HG03457 (cell line): ENCODE measurements around the gene ABHD3.
"Not testable (repeated sequence)": the region's sequence is repeated elsewhere in the genome, so short reads cannot be mapped to it uniquely, and the experiment has no call there.

Source experiments
- ATAC-seq: cut with Tn5 transposase; IDR thresholded peaks from one replicate; pipeline ENCODE4 v1.9.1; 2021; ENCODE audit warnings: moderate number of reproducible peaks; ENCODE audit not compliant: unreplicated experiment

The ABHD3 gene

DNA sequence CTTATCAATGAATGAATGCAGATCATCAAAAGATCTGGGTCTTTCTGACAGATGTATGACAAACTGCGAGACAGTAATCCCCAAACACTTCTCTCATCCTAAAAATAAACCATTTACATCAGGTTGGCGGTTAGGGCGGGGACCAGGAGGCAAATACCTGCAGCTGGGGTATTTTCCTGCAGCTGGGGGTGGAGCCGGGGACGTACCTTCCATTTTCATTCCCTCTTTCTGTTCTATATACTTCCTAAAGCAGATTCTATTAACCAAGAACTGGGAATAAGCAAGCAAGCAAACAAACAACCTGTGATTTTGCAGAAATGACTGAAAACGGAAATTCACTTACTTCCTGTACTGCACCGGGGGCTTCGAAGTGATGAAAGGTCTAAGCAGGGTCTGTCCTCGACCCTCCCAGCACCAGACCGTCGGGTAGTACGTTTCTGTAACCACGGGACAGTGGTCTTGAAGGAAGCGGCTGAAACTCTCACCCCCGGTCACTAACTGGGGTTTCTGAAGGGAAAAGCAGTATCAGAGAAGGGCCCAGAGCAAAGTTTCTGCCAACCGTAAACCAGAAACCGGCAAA is 1.2 kb downstream of the ABHD3 start:
- no peak for ATAC-seq

DNA sequence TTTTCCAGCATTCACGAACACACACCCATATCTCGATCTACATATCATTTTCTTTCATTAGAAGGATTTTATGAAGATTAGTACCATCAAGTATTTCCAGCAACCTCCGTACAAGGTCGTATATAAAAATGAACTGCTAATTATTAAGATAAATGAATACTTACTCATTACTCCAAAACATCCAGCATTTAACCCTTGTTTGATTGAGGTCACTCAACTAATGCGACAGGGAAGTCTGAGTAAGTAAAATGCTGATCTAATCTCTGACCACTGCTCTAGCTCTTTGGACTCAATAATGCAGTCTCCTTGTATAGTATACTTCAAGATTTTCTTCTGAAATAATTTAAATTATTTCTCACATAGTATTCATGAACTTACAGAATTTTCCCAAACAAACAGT is 2.0 kb downstream of the ABHD3 start:
- ATAC-seq = no peak

DNA sequence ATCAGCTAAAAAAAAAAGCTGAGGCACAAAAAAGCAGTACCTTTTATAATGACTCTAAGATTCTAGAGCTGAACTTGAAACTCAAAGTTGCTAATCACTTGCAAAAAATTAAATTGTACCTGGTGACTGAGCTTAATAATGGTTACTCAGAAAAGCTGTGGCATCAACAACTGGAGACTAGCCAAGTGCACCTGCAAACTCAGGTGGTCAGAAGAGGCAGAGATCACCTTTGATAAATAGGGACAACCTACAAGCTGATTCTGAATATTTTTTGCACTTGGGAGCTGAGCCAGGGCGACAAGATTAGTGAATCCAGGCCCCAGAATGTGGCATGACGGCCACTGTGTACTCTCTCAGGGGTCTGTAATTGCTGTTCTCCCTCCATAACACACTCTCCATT is 3.0 kb downstream of the ABHD3 start:
- no peak for ATAC-seq

DNA sequence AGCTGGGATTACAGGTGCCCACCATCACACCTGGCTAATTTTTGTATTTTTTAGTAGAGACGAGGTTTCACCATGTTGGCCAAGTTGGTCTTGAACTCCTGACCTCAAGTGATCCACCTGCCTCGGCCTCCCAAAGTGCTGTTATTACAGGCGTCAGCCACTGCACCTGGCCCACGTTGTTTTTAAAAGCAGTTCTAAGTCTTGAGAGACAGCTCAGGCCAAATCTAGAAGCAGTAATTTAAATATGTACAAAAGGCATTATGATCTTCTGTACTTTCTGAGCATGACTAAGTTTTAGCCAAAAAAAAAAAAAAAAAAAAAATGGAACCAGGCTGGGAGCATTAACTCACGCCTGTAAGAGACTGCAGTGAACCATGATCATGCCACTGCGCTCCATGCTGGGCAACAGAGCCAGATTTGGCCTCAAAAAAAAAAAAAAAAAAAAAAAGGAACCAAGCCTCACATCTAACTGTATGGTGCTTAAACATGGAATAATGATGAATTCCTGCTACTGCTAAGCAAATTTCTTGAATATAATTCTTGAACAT is 4.0 kb downstream of the ABHD3 start:
- ATAC-seq = no peak

DNA sequence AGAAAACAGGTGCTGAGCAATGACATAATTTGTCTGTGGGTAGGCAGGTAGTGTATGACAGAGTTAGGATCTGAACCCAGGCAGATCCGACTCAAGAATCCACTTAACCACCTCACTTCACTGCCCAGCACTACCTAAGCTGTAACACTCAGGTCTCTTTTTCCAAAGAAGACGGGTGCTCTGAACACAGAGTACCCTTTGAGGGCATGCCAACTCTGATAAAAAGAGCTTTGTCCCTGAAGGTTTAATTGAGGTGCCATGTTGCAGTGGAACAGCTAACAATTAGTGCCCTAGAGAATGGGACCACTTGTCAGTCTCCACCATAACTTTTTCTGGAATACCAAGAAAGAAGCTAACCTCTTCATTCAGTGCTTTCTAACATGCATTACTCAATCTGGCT is 11.3 kb downstream of the ABHD3 start:
- no peak for ATAC-seq

DNA sequence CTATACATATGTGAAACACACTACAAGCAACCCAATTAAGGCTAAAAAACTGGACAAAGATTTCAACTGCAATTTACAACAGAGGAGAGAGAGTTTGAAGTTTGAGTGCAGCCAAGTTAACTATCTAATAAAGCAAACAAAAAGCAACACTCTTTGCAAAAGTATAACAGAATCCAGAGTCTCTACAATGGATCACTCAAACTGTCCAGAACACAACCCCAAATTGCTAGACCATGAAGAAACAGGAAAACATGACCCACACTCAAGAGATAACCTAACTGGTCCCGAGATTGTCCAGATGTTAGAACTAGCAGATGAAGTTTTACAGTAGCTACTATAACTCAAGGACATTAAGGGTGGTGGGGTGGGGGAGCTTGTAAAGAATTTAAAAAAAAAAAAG is 14.8 kb downstream of the ABHD3 start:
- no peak for ATAC-seq

DNA sequence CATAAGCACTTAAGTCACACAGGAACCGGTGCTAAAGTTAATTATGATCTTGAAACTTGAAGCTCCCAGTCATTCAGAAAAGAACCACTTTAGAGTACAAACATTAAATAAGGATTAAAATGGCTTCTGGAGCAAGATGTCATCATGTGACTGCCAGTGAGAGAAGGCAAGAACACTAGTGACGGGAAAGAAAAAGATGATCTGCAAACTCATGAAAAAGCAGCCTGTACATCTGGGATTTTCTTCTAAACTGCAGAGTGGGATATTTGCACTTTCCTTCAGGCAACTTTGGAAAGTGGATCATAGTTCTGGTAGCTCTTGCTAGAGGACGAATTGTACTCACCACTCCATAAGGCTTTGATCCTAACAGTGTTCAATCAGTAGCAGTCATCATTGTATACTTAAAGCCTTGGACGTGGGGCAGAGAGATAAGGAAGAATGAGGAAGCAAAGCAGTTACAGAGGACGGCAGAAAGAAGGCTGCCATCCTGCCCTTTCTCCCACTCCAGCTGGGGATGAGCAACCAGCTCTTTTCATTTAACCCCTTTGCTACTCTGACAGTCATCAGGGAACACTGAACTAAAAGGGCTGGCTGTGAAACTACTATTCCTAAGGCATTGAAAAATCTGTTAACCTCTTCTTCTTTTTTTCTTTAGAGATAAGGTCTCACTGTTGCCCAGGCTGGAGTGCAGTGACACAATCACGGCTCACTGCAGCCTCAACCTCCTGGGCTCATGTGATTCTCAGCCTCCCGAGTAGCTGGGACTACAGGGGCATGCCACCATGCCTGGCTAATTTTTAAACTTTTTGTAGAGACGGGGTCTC is 18.1 kb downstream of the ABHD3 start:
- no peak for ATAC-seq

DNA sequence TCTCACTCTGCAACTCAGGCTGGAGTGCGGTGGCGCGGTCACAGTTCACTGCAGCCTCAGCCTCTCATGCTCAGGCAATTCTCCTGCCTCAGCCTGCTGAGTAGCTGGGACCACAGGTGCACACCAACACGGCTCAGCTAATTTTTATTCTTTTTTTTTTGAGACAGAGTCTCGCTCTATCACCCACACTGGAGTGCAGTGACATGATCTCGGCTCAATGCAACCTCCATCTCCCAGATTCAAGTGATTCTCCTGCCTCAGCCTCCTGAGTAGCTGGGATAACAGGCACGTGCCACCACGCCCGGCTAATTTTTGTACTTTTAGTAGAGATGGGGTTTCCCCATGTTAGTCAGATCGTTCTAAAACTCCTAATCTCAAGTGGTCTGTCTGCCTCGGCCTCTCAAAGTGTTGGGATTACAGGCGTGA is 19.0 kb downstream of the ABHD3 start:
- peak; percentile 82 for ATAC-seq

DNA sequence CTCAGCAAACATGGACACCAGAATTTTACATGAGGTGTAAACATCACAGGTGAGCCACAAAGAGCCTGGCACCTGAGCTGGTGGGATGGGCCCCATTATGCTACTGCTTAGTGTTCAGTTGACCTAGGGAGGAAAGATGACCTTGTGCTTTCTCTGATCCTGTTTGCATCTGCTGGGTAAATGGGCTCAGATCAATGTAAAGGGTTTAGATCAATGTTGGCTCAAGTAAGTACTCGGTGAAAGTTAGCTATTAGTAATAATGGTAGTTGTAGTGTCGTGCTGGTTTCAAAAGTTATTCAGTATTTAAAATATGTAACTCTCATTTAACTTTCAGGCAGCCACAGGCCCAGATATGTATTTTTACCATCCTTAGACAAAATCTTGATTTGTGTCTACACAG is 19.8 kb downstream of the ABHD3 start:
- peak; percentile 47 for ATAC-seq

DNA sequence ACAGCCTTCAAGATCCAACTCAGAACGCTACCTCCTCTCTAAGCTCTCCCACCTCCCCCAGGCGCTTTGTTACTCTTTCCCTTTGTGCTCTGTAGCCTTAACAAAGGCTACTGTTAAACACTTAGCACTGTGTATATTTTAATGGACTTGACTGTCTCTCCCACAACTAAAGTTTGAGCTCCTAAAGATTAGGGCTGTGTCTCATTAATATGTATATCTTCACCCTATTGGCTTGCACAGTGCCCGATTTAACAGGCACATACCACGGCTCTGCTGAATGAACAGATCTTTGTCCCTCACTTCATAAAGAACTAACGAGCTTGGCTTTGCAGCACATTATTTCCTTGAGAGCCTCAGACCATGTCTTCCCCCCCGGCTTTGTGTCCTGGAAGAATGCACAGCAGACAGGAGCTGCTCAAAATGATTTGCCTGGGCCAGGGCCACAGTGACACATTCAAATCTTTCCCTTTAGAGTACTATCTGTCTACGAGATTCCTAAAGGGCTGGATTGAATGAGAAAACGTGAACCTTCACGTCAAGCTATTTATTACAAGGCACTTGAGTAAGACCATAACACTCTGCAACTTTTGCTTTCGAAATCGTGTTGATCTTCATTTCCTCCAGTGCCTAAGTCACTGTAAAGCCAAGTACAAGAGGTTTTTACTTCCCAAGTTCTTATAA is 22.1 kb downstream of the ABHD3 start:
- no peak for ATAC-seq

DNA sequence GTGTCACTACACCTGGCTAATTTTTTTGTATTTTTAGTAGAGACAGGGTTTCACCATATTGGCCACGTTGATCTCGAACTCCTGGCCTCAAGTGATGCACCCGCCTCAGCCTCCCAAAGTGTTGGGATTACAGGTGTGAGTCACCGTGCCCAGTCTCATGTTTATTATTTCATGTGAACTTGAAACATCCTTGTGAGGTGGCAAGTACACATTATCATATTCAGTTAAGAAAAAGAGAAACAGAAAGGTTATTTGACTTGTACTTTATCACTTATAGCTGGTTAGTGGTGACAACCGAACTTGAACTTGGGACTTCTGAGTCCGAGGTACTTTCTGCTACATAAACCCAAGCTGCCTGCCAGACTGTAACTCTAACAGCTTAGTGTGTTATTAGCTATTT is 24.4 kb downstream of the ABHD3 start:
- no peak for ATAC-seq

DNA sequence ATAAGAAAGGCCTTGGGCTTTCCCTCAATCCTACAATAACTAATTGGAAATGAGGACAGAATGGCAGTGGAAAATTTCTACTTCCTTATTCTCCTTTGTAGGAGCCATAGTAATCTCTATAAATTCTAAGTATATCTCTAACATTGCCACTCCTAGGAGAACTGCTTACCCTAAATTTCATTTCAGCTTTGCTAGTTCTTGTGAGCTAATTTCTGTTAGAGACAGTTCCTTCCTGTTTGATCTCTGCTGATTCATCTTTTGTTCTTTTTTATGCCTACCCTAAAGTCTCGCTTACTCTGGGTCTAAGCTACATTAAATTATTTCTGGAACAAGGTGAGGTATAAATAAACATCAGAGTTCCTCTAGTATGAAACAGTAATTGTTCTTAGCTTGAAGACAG is 25.7 kb downstream of the ABHD3 start:
- no peak for ATAC-seq

DNA sequence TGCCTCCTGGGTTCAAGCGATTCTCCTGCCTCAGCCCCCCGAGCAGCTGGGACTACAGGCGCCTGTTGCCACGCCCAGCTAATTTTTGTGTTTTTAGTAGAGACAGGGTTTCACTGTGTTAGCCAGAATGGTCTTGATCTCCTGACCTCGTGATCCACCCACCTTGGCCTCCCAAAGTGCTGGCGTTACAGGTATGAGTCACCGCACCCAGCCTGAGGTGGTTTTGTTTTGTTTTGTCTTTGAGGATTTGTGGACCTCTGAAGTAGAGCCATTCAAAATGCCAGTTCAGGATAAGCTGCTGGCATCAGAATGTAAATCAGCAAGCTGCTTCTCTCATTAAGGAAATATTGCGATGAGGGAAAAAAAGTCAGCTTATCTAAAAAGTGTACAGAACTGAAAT is 29.2 kb downstream of the ABHD3 start:
- not testable (repeated sequence) for ATAC-seq

DNA sequence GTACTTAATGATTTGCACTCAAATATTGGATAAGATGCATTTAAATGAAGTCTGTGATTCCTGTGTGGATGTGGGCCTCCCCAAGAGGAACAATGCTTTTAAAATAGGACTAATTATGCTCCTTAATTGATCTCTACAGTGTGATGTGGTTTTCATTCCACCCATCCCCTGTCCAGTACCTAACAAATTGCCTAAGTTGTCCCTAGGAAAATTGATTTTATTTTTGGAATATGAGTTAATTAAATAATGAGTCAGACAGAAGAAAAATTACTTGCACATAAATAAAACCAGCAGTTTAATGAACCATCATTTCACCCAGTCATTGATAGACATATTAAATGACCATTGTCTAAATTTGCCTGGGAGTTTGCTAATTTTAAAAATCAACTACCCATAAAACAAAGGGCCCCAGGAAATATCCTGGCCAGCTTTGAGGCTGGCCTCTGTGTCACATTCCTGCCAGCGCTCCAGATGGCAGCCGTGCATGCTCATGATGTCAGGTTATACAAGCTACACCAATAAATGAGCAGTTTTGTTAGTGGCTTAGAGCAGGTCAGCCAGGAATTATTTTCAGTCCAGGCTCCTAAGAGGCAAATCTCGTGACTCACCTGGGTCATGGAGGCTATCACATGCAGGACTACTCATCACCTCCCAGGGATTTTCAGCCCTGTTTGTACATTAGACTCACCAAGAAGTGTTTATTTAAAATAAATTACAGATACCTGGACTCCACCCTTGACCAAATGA is 31.9 kb downstream of the ABHD3 start:
- no peak for ATAC-seq

DNA sequence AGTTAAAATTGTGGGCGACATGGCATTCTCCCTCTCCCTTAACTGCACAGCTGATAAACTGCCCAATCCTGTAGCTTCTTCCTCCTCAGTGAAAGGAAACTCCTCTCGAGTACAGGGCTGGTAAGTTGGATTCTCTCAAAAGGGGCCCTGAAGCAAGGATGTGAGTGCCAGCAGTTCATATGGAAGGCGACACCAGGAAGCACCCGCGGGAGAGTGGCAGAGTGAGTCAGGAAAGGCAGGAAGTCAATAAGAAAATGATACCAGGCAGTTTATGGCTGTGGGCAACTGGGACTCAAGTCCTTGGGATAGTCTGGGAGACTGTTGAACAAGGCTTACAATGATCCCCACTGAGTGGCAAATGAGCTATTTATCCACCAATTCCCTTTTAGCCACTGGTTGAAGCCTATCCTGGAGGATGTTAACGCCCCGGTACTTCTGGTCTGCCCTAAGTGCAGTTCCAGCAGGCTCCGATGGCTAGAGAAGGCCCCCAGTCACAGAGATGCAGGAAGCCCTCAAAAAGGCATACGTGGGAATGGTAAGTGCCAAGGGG is 34.8 kb downstream of the ABHD3 start:
- ATAC-seq = no peak

DNA sequence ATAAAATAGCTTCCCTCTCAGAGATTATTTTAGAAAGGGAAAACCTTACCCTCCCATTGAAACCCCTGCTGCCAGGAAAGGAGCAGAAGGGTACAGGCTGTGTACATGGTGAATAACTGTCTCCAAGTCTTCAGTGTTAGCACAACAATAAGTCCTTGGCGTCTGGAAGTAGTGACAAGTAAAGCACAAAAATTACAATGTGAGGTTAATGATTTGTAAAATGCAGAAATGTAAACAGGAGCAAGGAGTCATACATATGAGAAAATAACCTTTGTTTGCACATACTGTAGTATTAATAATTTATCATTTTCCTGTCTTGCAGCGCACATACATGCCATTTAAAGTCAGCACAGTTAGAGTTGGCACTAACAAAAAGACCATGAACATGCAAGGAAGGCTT is 40.5 kb downstream of the ABHD3 start:
- no peak for ATAC-seq

DNA sequence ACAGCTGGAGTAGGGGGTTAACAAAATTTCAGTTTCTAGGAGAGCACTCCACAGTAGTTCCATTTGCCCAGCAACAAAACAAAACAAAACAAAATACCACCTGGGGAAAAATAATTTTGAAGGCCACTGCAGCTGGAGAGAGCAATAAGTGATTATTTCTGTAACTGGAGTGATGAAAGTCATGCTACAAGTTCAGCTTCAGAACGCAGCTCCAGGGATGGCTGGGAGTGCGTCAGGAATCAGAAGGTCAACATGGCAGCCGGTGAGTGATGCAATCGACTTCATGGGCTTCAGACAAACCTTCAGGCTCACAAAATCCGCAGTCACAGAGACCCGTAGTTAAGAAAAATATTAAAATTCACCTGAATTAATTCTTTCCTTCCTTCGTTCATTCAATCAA is 41.0 kb downstream of the ABHD3 start:
- ATAC-seq = no peak

DNA sequence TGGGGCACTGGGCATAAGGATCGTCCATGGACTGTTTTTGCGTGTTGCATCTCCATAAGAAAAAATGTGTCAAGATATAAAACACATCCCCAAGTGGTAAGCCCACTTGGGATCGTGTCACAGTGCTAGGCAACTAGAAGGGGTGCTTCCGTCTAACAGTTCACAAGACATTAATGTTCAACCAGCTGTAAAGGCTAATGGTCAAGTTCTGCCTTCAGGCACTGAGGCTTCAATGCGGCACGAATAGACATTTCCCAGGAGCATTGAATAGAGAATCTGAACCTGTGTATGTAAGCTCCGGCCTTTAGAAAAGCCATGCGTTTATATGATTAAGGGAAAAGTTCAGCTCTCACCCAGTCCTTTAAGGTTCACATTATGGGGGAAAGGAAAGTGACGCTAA is 42.0 kb downstream of the ABHD3 start:
- ATAC-seq = no peak

DNA sequence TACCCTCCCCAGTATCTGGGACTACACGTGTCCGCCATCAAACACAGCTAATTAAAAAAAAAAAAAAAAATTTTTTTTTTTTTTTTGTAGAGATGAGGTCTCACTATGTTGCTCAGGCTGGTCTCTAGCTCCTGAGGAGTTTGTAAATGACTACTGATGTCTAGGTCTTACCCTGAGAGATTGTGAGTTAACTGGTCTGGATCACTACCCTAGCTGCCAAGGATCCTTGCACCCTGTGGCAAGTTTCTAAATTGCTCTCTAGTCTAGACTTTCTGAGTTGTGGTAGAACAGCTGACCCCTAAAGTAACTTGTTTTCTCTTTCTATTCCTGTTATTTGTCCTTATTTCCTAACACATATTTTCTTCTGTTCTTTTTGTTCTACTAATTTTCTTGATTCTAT is 44.5 kb downstream of the ABHD3 start:
- ATAC-seq = no peak

DNA sequence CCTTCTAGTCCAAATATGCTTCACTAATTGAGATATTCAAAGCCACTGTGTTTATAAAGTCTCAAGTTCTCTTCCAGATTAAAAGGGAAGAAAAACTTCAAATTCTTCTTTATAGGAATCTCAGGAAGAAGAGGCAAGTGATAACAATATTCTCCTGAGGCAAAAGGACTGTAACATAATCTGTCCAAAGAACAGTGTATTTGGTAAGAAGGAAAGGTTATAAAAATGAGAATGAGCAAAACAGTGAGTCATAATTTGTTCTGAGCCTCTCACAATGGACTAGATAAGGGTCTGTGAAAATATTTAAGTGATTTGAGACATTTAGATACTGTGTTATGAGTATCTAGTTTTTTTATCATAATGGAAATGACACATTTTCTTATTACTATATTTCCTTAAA is 48.2 kb downstream of the ABHD3 start:
- no peak for ATAC-seq

DNA sequence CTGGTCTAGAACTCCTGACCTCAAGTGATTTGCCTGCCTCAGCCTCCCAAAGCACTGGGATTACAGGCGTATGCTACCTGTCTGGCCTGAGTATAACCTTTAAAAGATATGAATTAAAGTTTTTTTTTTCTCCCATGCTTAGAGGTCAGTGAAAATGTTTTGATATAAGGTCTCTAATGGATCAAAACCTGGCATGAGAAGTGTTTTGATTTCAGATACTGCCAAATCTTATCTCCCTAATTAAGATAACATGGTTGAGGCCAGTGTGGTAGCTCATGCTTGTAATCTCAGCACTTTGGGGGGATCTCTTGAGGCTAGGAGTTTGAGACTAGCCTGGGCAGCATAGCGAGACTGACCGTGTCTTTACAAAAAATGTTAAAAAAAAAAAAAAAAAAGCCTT is 51.2 kb downstream of the ABHD3 start:
- ATAC-seq = no peak
